Bronchial smooth muscle cell (primary cell): ENCODE results near the gene PDE12. TPM values are rescaled to one million over a fixed set of nuclear protein-coding genes. Genes with fewer than 3 reads are reported as not detected.

ENCODE experiments used
- total RNA-seq: library from RNA; depleted of rRNA; stranded (reverse); fragments of >200 nt; gene quantifications from 2 replicates; pipeline ENCODE4 v1.2.1, GENCODE V29; 2014

Gene PDE12, protein sequence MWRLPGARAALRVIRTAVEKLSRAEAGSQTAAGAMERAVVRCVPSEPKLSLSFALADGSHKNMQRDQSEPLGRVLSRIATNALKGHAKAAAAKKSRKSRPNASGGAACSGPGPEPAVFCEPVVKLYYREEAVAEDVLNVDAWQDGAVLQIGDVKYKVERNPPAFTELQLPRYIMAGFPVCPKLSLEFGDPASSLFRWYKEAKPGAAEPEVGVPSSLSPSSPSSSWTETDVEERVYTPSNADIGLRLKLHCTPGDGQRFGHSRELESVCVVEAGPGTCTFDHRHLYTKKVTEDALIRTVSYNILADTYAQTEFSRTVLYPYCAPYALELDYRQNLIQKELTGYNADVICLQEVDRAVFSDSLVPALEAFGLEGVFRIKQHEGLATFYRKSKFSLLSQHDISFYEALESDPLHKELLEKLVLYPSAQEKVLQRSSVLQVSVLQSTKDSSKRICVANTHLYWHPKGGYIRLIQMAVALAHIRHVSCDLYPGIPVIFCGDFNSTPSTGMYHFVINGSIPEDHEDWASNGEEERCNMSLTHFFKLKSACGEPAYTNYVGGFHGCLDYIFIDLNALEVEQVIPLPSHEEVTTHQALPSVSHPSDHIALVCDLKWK
- 6.3 and 9.4 TPM in 2 replicates for total RNA-seq

DNA sequence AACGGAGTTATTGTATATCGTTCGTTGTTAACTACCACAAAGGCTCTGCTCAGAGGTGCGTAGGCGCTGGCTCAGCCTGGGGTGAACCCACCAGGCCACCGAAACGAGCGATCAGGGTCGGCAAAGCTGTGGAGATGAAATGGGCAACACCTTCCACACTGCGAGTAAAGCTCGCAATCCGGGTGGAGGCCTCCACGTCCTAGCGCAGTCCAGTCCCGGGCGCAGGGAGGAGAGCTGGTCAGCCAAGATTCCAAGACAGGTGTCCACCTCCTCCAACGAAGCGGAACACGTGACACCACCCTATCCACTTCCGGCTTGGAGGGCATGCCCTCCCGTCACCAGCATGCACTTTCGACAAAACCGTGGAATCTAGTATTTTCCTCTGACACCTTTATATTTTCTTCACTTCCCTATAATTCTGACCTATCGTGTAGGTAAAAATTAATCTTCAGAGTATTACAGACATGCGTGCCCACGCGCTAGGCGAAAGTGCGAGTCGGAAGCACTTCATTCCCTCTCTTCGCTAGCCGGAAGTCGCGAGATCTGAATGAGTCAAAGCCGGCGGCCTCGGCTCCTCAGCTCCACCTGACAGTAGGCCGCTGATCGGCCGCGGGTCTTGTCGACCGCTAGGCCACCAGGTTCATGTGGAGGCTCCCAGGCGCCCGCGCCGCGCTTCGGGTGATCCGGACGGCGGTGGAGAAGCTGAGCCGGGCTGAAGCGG is at the start of gene PDE12:
Gene PDE12, plus strand, starts transcription at position 537 of the 721 bp plus-strand sequence. Its CDS starts 106 bp downstream, at position 643.

DNA sequence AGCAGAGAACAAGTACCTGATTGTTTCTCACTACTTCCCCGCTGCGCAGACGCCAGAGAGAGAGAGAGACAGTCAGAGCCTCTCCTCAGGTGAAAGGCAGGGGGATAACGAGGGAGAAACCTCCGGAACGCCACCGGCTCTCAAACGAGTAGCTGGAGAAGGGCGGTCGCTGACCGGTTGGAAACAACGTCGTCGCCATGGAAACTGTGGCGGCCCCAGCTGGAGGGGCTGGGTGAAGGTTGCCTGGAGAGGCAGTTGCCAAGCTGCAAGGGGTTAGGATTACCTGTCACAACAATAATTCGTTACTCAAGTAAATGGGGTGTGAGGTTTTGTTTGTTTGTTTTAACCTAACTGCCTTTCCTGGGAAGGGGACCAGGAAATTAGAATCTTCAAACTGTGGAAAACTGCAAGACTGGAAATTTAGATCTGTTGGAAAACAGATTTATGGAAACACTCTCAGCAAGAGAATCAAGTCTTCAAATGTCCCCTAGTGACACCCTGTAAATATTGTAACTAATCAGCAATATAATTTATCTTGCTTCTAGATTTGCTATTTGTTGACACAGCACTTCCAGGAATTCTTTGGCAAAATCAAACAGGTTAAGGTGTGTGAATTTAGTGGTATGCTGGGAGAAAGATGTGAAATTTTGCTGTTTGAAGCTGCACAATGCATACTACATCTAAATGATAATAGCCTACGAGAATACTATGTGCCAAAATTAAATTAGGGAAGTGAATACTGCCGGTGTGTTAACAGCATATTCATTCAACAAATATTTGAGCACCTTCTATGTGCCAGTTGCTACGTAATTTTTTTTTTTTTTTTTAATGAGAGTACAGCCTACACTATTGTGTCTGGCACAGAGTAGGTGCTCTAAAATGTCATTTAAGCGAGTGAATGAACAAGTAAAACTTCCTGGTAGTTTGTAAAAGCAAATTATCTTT is 11.6 kb upstream of the PDE12 start, which contains the start of gene DNAH12:
Gene DNAH12, minus strand, starts transcription at position 164 of the 945 bp plus-strand sequence. CDS start 1,474 bp downstream, outside the sequence.

DNA sequence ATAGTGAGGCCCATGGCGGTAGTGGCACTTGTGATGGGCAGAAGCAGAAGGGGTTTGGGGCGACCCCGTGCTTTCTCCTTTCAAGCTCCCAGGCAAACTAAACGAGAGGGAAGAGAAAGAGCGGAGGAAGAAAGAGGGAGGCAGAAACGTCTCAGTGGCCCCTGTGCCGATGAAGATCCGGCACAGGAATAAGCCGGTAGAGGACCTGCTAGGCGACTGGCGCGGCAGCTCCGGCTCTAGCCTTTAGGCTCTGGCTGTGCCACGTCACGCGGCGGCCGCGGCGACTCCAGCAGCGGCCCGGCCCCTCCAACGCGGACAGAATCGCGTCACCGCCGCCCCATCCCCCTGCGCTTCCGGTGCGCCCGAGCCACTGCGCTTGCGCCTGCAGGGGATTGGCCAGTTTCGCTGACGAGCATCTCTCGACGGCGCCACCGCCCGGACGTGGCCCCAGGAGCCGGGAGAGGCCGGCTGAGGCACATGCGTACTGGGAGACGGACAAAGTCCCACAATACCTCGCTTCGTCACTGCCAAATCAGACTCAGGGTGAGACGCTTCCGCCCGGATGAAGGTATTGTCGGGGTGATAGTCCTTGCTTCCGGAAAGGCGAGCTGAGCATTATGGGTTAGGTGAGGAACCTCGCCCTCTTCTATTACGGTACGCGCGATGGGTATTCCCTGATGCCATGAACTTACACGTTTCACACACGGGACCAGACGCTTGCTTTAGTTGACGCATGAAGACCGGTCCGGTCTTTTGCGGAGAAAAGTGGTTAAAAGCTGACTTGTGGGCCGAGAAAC is 41.3 kb downstream of the PDE12 start, which contains the start of gene ARF4:
Gene ARF4, minus strand, starts transcription at position 218 of the 797 bp plus-strand sequence. Its CDS starts 204 bp downstream, at position 14.

Other genes starting within 250 kb of the PDE12 start
- gene DNAH12, start 11.9 kb upstream of the PDE12 start, total RNA-seq = under 0.01 TPM in 2 replicates
- gene ARF4, start 41.1 kb downstream of the PDE12 start, total RNA-seq = 91.3 and 147 TPM in 2 replicates
- 9.6 and 9.7 TPM in 2 replicates for gene DENND6A, start 136.8 kb downstream of the PDE12 start, total RNA-seq
- 30.2 and 35.9 TPM in 2 replicates for gene SLMAP, start 200.0 kb downstream of the PDE12 start, total RNA-seq